Stimulated activated CD4-positive, alpha-beta T cell treated with anti-CD3 and anti-CD28 coated beads, Interleukin-1b, Interleukin-23, amount 100 ng/mL, for 24 hours (primary cell): ENCODE results near the gene KMT2C.
"Not testable (repeated sequence)": the region's sequence is repeated elsewhere in the genome, so short reads cannot be mapped to it uniquely, and the experiment has no call there.

Experiments used
- DNase-seq, 4 experiments: peaks; one replicate each; pipeline ENCODE4 v3.0.0-alpha.2; 2020; ENCODE audit warnings: low read depth in 4 of 4, low spot score in 1 of 4

The KMT2C gene

DNA sequence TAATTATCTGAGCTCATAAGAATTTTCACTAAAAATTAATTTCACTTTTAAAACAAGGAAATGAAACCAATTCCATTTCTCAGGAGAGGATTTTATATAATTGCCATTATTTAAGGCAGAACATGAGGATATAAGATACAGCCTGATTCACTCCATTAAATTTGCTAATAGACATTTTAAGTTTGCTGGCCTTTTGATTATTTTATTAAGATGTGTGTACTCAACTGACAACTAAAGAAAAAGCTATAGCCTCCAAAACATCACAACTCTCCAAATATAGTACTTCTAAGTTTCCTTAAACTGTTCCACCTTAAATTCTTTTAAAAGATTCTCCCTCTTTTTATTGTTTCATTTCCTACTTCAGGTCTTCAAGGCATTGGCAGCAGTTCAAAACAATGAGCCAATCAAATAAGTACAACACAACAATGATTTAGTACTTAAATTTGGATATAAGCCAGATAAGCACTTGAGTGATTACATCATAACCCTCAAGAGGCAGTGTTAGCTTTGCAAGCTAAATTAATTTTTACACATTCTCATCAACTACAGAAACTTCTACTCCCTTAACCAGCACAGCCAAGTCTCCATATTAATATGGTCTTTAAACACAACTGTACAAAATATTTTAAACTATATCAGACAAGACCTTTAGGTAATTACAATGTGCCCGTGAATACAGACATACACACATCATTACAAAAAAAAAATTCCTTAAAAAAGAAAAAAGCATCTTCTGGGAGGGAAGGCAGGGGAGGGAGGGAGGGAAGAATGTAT is 121.8 kb downstream of the KMT2C start:
- no peak for DNase-seq

DNA sequence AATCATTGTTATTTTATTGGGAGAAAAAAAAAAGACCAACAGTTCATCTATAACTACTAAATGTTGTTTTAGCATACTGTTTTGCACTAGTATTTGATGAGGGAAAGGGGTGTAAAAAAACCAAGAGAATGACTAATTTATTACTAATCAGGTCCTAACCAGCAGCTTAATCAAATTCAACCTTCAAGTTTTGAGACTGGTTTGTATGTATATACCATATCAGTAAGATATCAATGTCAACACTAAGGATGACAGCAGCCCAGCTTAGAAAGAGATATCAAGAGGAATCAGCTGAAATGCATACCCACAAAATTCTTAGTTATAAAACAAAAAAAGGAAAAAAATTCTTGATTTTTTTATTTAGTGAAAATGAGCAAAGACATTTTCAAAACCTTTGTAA is 122.6 kb downstream of the KMT2C start:
- DNase-seq = no peak

- no peak for DNase-seq
These were observed 123.5 kb downstream of the KMT2C start for GRCh38 chr7:152312316-152312715.

DNA sequence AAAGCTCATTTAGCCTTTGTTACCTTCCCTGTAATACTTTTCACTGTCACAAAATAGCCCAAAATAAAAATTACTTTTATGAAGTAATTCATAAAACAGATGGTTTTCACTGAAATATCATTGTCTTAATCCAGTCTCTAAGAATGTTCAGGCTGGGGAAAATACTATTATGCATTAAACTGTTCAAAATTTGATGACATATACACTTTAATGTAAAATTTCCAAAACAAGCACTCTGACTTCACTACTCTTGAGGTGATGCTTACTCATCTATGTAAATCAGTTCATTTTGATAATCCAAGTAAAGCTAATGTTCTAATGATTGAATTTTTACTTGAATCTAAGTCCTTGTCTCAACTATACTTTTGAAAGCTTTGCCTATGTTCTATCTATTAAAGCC is 127.9 kb downstream of the KMT2C start:
- no peak for DNase-seq

GRCh38 chr7:152299542-152300143 is 136.2 kb downstream of the KMT2C start:
- DNase-seq = not testable (repeated sequence)

GRCh38 chr7:152292897-152293296 is 142.9 kb downstream of the KMT2C start:
- no peak for DNase-seq

DNA sequence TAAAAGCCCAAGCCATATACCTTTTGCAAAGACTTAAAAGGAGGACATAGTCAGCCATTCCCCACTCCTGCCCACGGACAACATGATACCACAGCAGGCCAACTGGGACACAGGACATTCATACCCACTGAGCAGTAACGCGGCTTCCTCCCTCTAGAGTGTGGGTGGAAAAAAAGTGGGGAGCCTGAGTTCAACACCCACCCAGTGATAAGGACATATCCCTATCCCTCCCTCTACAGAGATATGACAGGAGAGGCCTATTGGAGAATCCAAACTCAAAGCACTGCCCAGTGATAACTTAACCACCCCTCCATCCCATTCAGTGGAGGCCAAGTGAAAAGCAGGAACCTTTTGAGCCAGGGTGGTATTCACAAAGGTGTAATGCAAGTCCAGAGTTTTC is 148.8 kb downstream of the KMT2C start:
- not testable (repeated sequence) for DNase-seq

DNA sequence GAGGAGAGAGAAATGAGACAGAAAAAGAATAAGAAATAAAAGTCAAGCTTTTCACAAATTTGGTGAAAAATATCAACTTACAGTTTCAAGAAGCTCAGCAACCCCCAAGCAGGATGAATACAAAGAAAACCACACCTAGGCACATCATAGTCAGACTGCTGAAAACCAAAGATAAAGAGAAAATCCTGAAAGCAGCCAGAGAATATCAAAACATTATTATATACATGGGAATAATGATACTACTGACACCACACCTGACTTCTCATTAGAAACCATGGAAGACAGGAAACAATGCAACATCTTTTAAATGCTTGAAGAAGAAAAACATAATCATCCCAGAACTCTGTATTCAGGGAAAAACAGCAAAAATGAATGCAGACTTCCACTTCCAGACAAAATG is 149.6 kb downstream of the KMT2C start:
- not testable (repeated sequence) for DNase-seq

DNA sequence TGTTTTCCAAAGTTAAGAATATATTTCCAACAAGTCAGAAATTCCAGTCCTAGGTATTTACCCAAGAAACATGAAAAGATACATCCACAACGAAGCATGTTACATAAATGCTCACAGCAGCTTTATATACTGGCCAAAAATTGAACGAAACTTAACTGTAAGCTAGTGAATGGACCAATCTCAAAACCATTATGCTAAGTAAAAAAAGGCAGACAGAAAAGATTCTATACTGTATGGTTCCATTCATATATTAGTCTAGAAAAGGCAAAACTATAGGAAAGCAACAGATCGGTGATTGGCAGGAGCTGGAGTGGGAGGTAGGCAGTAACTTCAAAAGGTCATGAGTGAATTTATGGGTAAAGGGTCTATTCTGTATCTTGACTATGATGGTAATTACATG is 150.8 kb downstream of the KMT2C start:
- not testable (repeated sequence) for DNase-seq

DNA sequence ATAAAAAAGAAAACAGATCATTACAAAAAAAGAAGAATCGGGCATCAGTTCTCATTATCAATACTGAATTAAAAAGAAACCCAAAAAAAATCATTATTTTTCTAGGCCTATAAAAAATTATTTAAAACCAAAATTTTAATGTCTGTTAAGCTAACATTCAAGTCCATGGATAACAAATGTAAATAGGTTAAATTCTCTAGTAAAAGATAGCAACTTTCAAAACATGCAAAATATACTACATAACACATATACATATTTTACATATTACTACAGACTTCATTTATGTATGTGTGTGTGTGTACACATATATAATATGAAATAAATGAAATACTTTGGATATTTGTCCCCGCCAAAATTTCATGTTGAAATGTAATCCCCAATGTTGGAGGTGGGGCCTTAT is 158.1 kb downstream of the KMT2C start:
- not testable (repeated sequence) for DNase-seq

DNA sequence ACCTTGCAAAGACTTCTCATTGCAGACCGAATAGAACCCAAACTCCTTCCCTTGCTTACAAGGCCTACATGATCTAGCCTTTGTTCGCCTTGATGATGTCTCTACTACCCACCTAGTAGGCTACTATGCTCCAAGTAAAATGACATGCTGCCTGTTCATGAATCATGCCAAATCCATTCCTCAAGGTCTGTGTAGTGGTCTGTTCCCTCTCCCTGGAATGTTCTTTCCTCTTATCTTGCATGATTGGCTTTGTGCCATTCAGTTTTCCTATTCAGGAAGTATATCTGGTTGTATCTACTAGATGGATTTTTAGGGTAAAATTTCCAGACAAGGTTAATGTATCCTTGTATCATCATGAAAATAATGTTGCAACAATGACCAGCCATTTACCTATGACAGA is 165.4 kb downstream of the KMT2C start:
- not testable (repeated sequence) for DNase-seq

- not testable (repeated sequence) for DNase-seq
These were observed 168.9 kb downstream of the KMT2C start for GRCh38 chr7:152266859-152267258.

GRCh38 chr7:152264915-152265314 is 170.9 kb downstream of the KMT2C start:
- DNase-seq = not testable (repeated sequence)

DNA sequence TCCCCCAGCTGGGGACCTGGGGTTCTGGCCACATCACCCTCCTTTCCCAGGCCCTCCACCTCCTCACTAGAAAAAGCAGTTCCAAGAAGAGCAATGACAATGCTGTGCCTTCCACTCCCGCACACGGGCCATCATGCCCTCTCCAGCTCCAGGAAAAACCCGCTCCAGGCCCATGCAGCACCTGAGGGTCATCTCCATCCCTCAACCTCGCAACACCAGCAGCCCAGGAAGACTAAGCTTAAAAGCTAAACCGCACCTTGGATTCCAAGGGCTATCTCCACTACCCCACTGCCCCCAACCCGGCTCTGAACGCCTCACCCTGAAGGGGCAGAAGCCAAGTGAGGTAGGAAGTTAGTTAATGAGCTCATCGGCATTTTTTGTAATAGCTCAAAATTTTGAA is 173.7 kb downstream of the KMT2C start:
- not testable (repeated sequence) for DNase-seq

GRCh38 chr7:152259645-152260044 is 176.2 kb downstream of the KMT2C start:
- DNase-seq = not testable (repeated sequence)

DNA sequence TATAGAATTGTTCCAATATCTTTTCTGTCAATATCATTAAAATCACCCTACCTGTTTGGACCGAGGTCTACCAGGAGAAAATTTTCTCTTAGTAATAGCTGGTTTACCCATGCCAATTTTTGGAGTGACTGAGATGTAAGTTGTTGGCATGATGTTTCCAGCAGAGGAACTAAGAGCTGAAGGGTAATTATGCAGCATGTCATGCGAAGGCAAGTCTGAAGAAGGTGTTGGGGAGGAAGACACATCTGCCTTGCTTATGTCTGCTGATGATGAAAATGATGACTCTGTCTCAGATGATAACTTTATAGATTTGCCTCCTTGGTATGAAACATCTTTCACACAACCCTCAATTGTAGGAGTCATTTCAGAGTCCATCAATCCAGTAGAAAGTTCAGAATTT is 188.0 kb downstream of the KMT2C start:
- not testable (repeated sequence) for DNase-seq

- not testable (repeated sequence) for DNase-seq
These were observed 190.4 kb downstream of the KMT2C start for GRCh38 chr7:152245417-152245816.

GRCh38 chr7:152243464-152243863 is 192.3 kb downstream of the KMT2C start:
- DNase-seq = not testable (repeated sequence)

GRCh38 chr7:152241301-152241700 is 194.5 kb downstream of the KMT2C start:
- not testable (repeated sequence) for DNase-seq

- DNase-seq = not testable (repeated sequence)
These were observed 199.5 kb downstream of the KMT2C start for GRCh38 chr7:152236306-152236705.

DNA sequence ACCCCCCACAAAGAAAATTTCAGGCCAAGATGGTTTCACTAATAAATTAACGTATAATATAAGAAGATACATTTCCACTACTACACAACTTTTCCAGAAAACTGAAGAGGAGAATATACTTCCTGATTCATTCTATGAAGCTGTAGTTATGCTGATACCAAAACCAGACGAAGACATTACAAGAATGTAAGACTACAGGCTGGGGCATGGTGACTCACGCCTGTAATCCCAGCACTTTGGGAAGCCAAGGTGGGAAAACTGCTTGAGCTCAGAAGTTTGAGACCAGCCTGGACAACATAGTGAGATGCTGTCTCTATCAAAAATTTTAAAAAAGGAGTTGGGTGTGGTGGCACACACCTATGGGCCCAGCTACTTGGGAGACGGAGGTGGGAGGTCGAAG is 201.4 kb downstream of the KMT2C start:
- not testable (repeated sequence) for DNase-seq

DNA sequence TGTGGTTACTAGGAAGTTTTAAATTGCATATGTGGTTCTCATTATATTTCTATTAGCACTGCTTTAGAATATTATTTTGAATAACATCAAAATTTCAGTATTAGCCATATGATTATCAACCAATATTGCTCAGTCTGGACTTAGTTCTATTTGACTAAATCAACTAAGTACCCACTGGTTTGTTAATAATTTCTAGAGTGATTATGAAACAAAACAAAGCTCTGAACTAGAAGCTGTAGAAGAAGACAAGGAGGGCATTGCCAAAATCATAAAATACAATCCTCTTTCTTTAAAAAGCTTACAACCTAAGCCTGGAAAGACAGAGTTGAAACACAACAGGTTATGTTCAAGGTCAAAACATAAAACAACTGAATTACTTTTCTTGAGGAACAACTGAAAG is 204.7 kb downstream of the KMT2C start:
- no peak for DNase-seq

GRCh38 chr7:152219556-152219955 is 216.2 kb downstream of the KMT2C start:
- not testable (repeated sequence) for DNase-seq
